Femur (tissue), 1 donor: ENCODE data around the gene CCDC154.
"Not testable (repeated sequence)": the region's sequence is repeated elsewhere in the genome, so short reads cannot be mapped to it uniquely, and the experiment has no call there.

Experiments
- DNase-seq: peaks from one replicate; pipeline ENCODE4 v3.0.0-alpha.2; 2017

The CCDC154 gene

GRCh38 chr16:1474082-1474795, 29.9 kb upstream of the CCDC154 start:
- no peak for DNase-seq

- no peak for DNase-seq
Measured at GRCh38 chr16:1472974-1473373, 28.6 kb upstream of the CCDC154 start.

- DNase-seq = no peak
Measured at GRCh38 chr16:1471569-1472194, 27.3 kb upstream of the CCDC154 start.

GRCh38 chr16:1470481-1471251, 26.3 kb upstream of the CCDC154 start:
- no peak for DNase-seq

- no peak for DNase-seq
Measured at GRCh38 chr16:1469693-1470201, 25.4 kb upstream of the CCDC154 start.

DNA sequence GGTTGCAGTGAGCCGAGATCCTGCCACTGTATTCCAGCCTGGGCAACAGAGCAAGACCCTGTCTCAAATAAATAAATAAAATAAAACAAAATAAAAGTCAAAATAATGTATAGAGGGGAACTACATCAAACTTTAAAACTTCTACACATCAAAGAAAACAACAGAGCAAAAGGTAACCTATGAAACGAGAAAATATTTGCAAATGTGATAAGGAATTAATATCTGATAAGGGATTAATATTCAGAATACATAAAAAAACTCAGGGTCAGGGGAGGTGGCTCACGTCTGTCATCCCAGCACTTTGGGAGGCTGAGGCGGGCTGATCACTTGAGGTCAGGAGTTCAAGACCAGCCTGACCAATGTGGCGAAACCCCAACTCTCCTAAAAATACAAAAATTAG, 24.8 kb upstream of the CCDC154 start:
- not testable (repeated sequence) for DNase-seq

GRCh38 chr16:1468426-1468810, 24.1 kb upstream of the CCDC154 start:
- DNase-seq = no peak

- DNase-seq = no peak
Measured at GRCh38 chr16:1466968-1467521, 22.7 kb upstream of the CCDC154 start.

GRCh38 chr16:1466054-1466453, 21.7 kb upstream of the CCDC154 start:
- DNase-seq = no peak

DNA sequence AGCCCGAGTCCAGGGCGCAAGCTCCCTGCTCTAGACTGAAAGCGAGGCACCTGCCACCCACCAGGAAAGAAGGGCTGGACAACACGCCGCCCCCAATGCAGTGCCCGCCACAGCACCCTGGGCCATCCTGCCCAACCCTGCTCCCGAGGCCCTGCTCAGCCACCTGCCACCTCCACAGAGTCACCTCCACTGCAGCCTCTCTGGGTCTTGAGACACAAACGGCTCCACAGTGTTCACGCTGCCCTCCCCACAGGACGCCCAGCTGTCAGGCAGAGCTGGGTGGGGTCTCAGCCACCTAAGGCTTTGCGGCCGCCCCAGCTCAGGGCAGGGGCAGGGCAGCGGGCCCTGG, 21.2 kb upstream of the CCDC154 start:
- no peak for DNase-seq

GRCh38 chr16:1464894-1465566, 20.7 kb upstream of the CCDC154 start:
- DNase-seq = no peak

GRCh38 chr16:1464196-1464893, 20.0 kb upstream of the CCDC154 start:
- no peak for DNase-seq

- no peak for DNase-seq
Measured at GRCh38 chr16:1461146-1461545, 16.8 kb upstream of the CCDC154 start.

DNA sequence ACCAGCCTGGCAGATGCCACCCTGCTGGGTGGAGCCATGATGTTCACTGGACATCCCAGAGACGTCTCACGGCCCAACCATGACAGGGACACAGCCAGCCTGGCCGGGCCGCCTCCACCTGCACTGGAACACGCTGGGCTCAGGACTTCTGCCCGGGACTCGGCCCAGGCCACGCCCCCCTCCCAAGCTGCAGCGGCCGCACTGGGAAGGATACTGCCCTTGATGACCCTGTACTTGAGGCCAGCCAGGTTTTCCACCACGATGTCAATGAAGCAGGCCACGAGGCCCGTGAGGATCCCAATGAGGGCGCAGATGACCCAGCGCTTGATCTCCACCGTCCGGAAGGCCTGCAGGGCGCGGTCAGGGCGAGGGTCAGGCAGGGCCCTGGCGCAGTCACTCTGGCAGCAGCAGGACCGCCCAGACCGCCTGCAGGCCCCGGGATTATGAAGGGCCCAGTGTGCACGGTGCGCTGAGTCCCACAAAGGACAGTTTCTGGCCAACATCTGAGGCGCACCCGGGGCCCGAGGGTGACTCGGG, 16.3 kb upstream of the CCDC154 start:
- DNase-seq = no peak

DNA sequence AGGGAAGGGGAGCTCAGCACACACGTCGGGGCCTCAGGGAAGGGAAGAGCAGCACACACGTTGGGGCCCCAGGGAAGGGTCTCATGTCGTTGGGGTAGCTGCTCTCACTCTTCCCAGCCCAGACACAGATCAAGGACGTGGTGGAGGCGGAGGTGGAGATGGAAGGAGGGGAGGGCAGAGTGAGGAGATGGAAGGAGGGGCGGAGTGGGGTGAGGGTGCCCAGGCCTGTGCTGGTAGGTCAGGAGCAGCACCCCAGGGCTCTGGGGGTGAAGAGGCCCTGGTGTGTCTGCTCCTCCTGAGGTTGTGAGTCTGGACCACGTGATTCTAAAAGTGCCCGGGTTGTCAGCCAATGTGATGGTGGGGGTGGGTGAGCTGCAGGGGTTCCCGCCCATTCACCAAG, 15.6 kb upstream of the CCDC154 start:
- DNase-seq = no peak

DNA sequence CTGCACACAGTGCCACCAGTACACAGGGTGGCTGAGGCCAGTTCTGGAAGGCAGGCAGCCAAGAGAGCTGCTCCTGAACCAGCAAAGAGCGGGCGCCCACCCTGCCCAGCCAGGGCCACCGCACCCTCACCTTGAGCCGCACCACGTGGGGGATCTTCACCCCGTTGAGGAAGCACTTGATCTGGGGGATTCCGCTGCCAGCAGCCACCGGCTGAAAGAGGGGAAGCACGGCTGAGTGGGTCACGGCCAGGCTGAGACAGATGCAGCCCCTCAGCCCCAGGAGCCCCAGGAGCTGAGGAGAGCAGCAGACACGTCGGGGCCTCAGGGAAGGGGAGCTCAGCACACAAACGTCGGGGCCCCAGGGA, 14.6 kb upstream of the CCDC154 start:
- no peak for DNase-seq

- DNase-seq = no peak
Measured at GRCh38 chr16:1458336-1458976, 14.1 kb upstream of the CCDC154 start.

- no peak for DNase-seq
Measured at GRCh38 chr16:1457489-1458245, 13.3 kb upstream of the CCDC154 start.

- no peak for DNase-seq
Measured at GRCh38 chr16:1456951-1457350, 12.6 kb upstream of the CCDC154 start.
